HepG2 (cell line): Measurements from ENCODE around the gene ZNF212.

Experiments
- BRCA1 ChIP-seq: sonication (generic); formaldehyde crosslinking; IDR thresholded peaks from 2 replicates; pipeline ENCODE4 v1.4.0; 2020; ENCODE audit warnings: missing genetic modification reagents
- MXI1 ChIP-seq: IDR thresholded peaks from 3 replicates; pipeline ENCODE4 v1.6.1; 2012; ENCODE audit warnings: low read depth, low read length, inconsistent platforms, borderline replicate concordance
- POLR2AphosphoS2 ChIP-seq: IDR thresholded peaks from 2 replicates; pipeline ENCODE4 v1.6.1; 2011; ENCODE audit warnings: low read depth, low read length, improper control_type of control experiment
- ZNF121 ChIP-seq: sonication (generic); formaldehyde crosslinking; IDR thresholded peaks from 2 replicates; pipeline ENCODE4 v1.5.0; 2020; ENCODE audit warnings: mild to moderate bottlenecking, missing genetic modification reagents
- ZNF367 ChIP-seq: sonication (generic); formaldehyde crosslinking; IDR thresholded peaks from 2 replicates; pipeline ENCODE4 v1.4.0; 2020; ENCODE audit warnings: missing genetic modification reagents, borderline replicate concordance

GRCh38 chr7:149294634-149295480 lies 55.4 kb downstream of the ZNF212 start:
- TF ChIP-seq MXI1 (no peak), POLR2AphosphoS2 (no peak), BRCA1 (CRISPR knock-in tag) (no peak), ZNF367 (CRISPR knock-in tag) (no peak), ZNF121 (CRISPR knock-in tag) (no peak)
